Osteoblast (primary cell): Measurements from ENCODE around the gene STUM. TPM values are rescaled to one million over a fixed set of nuclear protein-coding genes. Genes with fewer than 3 reads are reported as not detected.

Experiments
- DNase-seq: peaks from one replicate; pipeline ENCODE4 v3.0.0; 2011; ENCODE audit warnings: low spot score, mixed read lengths; ENCODE audit not compliant: insufficient read length; ENCODE audit errors: missing footprints
- H2AFZ ChIP-seq: 2 replicates; pipeline ENCODE4 v1.6.0; 2011; ENCODE audit warnings: mild to moderate bottlenecking, low read length
- H3K27ac ChIP-seq: 2 replicates; pipeline ENCODE4 v1.5.1; 2011; ENCODE audit warnings: mild to moderate bottlenecking, low read depth, low read length, moderate library complexity
- H3K27me3 ChIP-seq: 2 replicates; pipeline ENCODE4 v1.6.0; 2012; ENCODE audit warnings: mild to moderate bottlenecking, control low read depth, inconsistent platforms, low read length, moderate library complexity; ENCODE audit not compliant: insufficient read depth
- H3K36me3 ChIP-seq: 2 replicates; pipeline ENCODE4 v1.5.1; 2011; ENCODE audit warnings: mild to moderate bottlenecking, low read length, control low read depth, moderate library complexity; ENCODE audit not compliant: insufficient read depth
- H3K4me1 ChIP-seq: 2 replicates; pipeline ENCODE4 v1.5.1; 2011; ENCODE audit warnings: mild to moderate bottlenecking, low read length, control low read depth, moderate library complexity; ENCODE audit not compliant: insufficient read depth
- H3K4me2 ChIP-seq: 2 replicates; pipeline ENCODE4 v1.6.0; 2011; ENCODE audit warnings: mild to moderate bottlenecking, low read length; ENCODE audit not compliant: insufficient read depth
- H3K4me3 ChIP-seq: fragments of 200-600 bp; sonication (generic); 3 replicates; pipeline ENCODE4 v1.5.1; 2012; ENCODE audit warnings: mild to moderate bottlenecking, low read length, inconsistent platforms; ENCODE audit not compliant: insufficient read depth
- H3K79me2 ChIP-seq: 2 replicates; pipeline ENCODE4 v1.6.0; 2012; ENCODE audit warnings: mild to moderate bottlenecking, low read length, control low read depth, inconsistent platforms; ENCODE audit not compliant: insufficient read depth
- H3K9me3 ChIP-seq: 2 replicates; pipeline ENCODE4 v1.5.1; 2011; ENCODE audit warnings: low read depth, low read length, control low read depth
- H4K20me1 ChIP-seq: 2 replicates; pipeline ENCODE4 v1.6.0; 2012; ENCODE audit warnings: mild to moderate bottlenecking, low read length, control low read depth; ENCODE audit not compliant: insufficient read depth
- total RNA-seq: library from RNA; depleted of rRNA; stranded (reverse); fragments of >200 nt; gene quantifications from 2 replicates; pipeline ENCODE4 v1.2.3, GENCODE V29; 2012
- TF ChIP-seq, protein P1 (sequence below): IDR thresholded peaks from 2 replicates; pipeline ENCODE4 v1.5.1; 2011; ENCODE audit warnings: mild to moderate bottlenecking, low read depth, low read length, moderate library complexity; ENCODE audit errors: extremely low read depth

Gene STUM
- total RNA-seq, 1 donor: under 0.01 TPM

DNA sequence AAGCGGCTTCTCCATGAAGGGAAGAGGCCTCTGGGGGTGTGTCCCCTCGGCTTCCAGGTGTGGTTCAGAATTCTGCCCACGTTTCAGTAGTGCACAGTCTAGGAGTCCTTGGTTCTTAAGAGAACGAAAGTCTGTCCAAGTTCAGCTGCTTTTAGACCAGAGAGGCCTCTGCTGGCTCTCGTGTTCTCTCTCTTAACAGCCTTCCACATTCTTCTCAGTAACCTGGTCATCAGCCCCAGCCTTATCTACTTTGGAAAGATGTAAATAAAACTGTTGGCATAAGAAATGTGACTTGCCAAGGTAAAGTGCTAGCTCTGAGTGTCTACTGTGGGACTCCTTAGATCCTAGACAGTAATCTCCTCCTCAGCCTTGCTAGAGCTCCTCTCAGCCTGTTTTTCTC, 15.3 kb upstream of the STUM start:
- Histone ChIP-seq H3K4me1 (no peaks in the 10 kb centered on the region), H3K4me2 (no peak overlapping the region), H4K20me1 (no peaks in the 10 kb centered on the region), H3K27me3 (peaks cover 8% of the 10 kb centered on the region), H3K9me3 (no peaks in the 10 kb centered on the region), H2AFZ (no peak overlapping the region), H3K27ac (no peak overlapping the region), H3K79me2 (no peaks in the 10 kb centered on the region), H3K4me3 (no peak overlapping the region), H3K36me3 (no peaks in the 10 kb centered on the region)
- TF ChIP-seq, protein P1, sequence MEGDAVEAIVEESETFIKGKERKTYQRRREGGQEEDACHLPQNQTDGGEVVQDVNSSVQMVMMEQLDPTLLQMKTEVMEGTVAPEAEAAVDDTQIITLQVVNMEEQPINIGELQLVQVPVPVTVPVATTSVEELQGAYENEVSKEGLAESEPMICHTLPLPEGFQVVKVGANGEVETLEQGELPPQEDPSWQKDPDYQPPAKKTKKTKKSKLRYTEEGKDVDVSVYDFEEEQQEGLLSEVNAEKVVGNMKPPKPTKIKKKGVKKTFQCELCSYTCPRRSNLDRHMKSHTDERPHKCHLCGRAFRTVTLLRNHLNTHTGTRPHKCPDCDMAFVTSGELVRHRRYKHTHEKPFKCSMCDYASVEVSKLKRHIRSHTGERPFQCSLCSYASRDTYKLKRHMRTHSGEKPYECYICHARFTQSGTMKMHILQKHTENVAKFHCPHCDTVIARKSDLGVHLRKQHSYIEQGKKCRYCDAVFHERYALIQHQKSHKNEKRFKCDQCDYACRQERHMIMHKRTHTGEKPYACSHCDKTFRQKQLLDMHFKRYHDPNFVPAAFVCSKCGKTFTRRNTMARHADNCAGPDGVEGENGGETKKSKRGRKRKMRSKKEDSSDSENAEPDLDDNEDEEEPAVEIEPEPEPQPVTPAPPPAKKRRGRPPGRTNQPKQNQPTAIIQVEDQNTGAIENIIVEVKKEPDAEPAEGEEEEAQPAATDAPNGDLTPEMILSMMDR: no peak
- no peak for DNase-seq

DNA sequence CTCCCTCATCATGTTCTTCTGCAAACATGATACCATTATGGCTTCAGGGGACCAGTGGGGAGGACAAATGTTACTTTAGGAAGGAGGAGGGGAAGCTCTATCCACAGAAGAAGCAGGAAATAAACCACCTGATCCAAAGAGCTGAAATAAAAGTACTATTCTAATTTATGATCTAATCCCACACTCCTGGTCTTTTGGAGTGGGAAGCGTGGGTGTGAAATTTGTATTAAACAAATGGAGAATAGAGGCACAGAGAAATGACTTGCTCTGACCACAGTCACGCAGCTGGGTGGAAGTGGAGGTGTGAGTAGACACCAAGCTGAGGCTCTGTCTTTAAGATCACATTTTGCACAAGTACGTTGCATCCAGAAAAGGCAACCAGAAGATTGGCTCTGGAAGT, 14.5 kb upstream of the STUM start:
- H2AFZ ChIP-seq: no peak overlapping the region

DNA sequence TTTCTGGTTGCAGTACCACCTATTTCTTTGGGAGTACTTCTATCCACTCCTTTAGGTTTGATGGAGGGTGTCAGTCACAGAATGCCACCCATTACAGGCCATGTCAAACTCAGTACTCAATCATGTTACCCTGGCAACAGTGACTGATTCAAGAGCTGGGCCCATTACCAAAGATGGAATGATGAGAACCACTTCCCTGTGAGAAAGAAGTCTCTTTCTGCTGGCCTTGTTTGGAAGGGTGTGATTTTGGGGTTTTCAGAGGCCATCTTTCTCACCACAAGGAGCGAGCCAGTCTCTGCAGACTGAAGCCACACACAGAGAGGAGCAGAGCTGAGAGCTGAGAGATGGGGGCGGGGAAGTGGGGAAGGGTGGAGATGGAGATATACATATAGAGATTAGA, 13.9 kb upstream of the STUM start:
- Histone ChIP-seq H2AFZ (no peak overlapping the region), H3K27me3 (peaks cover 8% of the 10 kb centered on the region), H4K20me1 (no peaks in the 10 kb centered on the region), H3K4me2 (no peak overlapping the region), H3K36me3 (no peaks in the 10 kb centered on the region), H3K4me1 (no peaks in the 10 kb centered on the region), H3K9me3 (no peaks in the 10 kb centered on the region), H3K27ac (no peak overlapping the region), H3K79me2 (no peaks in the 10 kb centered on the region), H3K4me3 (no peak overlapping the region)
- DNase-seq: no peak
- TF ChIP-seq, protein P1: no peak

More for the DNA sequence above, 14.5 kb upstream of the STUM start:
- Histone ChIP-seq H3K27ac (no peak overlapping the region), H3K27me3 (peaks cover 8% of the 10 kb centered on the region), H3K4me3 (no peak overlapping the region), H3K4me2 (no peak overlapping the region), H3K9me3 (no peaks in the 10 kb centered on the region), H3K4me1 (no peaks in the 10 kb centered on the region), H3K79me2 (no peaks in the 10 kb centered on the region), H4K20me1 (no peaks in the 10 kb centered on the region), H3K36me3 (no peaks in the 10 kb centered on the region)
- no peak for DNase-seq
- TF ChIP-seq, protein P1: no peak

DNA sequence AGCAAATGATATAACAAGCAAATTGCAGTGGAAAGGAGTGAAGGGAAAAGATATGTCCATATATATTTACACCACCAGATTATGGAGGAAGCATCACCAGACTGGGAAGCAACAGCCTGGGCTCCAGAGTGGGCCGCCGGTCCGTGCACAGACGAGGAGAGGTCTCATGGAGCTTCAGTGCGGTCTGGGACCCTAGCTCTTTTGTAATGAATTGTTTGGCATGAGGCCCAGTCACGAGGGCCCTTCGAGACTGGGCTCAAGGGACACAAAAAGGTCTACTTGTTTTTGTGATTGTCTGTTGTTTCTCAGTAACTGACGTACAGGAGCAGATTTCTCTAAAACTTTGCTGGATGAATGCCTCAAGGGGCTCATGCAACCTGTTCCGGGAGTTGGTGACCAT, 12.9 kb upstream of the STUM start:
- no peak overlapping the region for H3K4me3 ChIP-seq
- no peaks in the 10 kb centered on the region for H3K79me2 ChIP-seq
- no peak overlapping the region for H3K4me2 ChIP-seq
- H3K9me3 ChIP-seq: no peaks in the 10 kb centered on the region
- no peaks in the 10 kb centered on the region for H4K20me1 ChIP-seq
- H3K27ac ChIP-seq: no peak overlapping the region
- peaks cover 8% of the 10 kb centered on the region for H3K27me3 ChIP-seq
- no peaks in the 10 kb centered on the region for H3K36me3 ChIP-seq
- DNase-seq: no peak
- H2AFZ ChIP-seq: no peak overlapping the region
- H3K4me1 ChIP-seq: no peaks in the 10 kb centered on the region
- TF ChIP-seq, protein P1: no peak
